H1 (cell line): ENCODE data around the gene DCAF6. TPM values are rescaled to one million over a fixed set of nuclear protein-coding genes. Genes with fewer than 3 reads are reported as not detected.

Experiments used
- CTCF ChIA-PET: fragments of 300-600 bp; sonication (Branson Sonifier 250); formaldehyde crosslinking; loops from one replicate; lab custom pipeline; 2021; ENCODE audit not compliant: partially characterized antibody; lab: Charles Lee
- POLR2A ChIA-PET: fragments of 300-600 bp; sonication (Branson Sonifier 250); formaldehyde crosslinking; loops from one replicate; lab custom pipeline; 2021; ENCODE audit warnings: inconsistent platforms; ENCODE audit not compliant: partially characterized antibody; lab: Charles Lee
- DNase-seq, 2 experiments: peaks; one replicate each; pipeline versions ENCODE4 v3.0.0 to v3.0.0-alpha.2; 2010 to 2022; ENCODE audit warnings: low spot score in 2 of 2, low read depth in 1 of 2, mixed read lengths in 1 of 2
- FAIRE-seq: peaks from 2 replicates; lab custom pipeline; 2011; peaks lifted over from hg19 to GRCh38; lab: Jason Lieb, UNC
- H2AFZ ChIP-seq: 2 replicates; pipeline ENCODE4 v1.8.1; 2012; ENCODE audit warnings: low read length, inconsistent platforms
- H2AK5ac ChIP-seq: 2 replicates; pipeline ENCODE4 v1.6.1; 2013; ENCODE audit warnings: low read depth, low read length
- H2BK120ac ChIP-seq: replicated peaks from 2 replicates; pipeline ENCODE3; 2013; ENCODE audit warnings: low read depth, low read length, inconsistent platforms
- H2BK12ac ChIP-seq: 2 replicates; pipeline ENCODE4 v1.6.1; 2013; ENCODE audit warnings: low read depth, low read length
- H2BK15ac ChIP-seq: 2 replicates; pipeline ENCODE4 v1.6.1; 2013; ENCODE audit warnings: low read length
- H2BK20ac ChIP-seq: 2 replicates; pipeline ENCODE4 v1.6.1; 2013; ENCODE audit warnings: low read length
- H2BK5ac ChIP-seq: 2 replicates; pipeline ENCODE4 v1.6.1; 2013; ENCODE audit warnings: low read depth, low read length
- H3K14ac ChIP-seq: 2 replicates; pipeline ENCODE4 v1.6.1; 2013; ENCODE audit warnings: inconsistent platforms; ENCODE audit not compliant: insufficient read length
- H3K18ac ChIP-seq: 2 replicates; pipeline ENCODE4 v1.6.1; 2013; ENCODE audit warnings: low read length; ENCODE audit errors: extremely low read depth
- H3K23ac ChIP-seq: 2 replicates; pipeline ENCODE4 v1.6.1; 2013; ENCODE audit warnings: inconsistent platforms; ENCODE audit not compliant: insufficient read length
- H3K23me2 ChIP-seq: 2 replicates; pipeline ENCODE4 v1.6.1; 2013; ENCODE audit warnings: low read depth, low read length
- H3K27ac ChIP-seq: 2 replicates; pipeline ENCODE4 v1.6.1; 2011; ENCODE audit warnings: low read depth, low read length, inconsistent platforms
- H3K27me3 ChIP-seq, 4 experiments: replicated peaks in 1 of 4; 1 replicate in 1 of 4; 2 replicates in 3 of 4; pipeline versions ENCODE4 v1.6.1 to v1.8.1; 2011 to 2013; ENCODE audit warnings: low read length in 3 of 4, mild to moderate bottlenecking in 3 of 4, inconsistent platforms in 2 of 4, mixed read lengths in 2 of 4, moderate library complexity in 1 of 4; ENCODE audit not compliant: control insufficient read depth in 3 of 4, insufficient read depth in 3 of 4; ENCODE audit errors: extremely low read depth in 1 of 4
- H3K36me3 ChIP-seq, 4 experiments: 2 replicates each; pipeline versions ENCODE4 v1.6.1 to v1.8.1; 2011 to 2013; ENCODE audit warnings: mild to moderate bottlenecking in 4 of 4, low read length in 3 of 4, moderate library complexity in 2 of 4, control low read depth in 1 of 4, inconsistent platforms in 1 of 4; ENCODE audit not compliant: insufficient read depth in 4 of 4, control insufficient read depth in 2 of 4
- H3K4ac ChIP-seq: replicated peaks from 2 replicates; pipeline ENCODE3; 2013; ENCODE audit warnings: low read length, low read depth, mixed read lengths, inconsistent platforms; ENCODE audit not compliant: insufficient read length
- H3K4me1 ChIP-seq, 4 experiments: replicated peaks in 1 of 4; 1 replicate in 1 of 4; 2 replicates in 3 of 4; pipeline versions ENCODE4 v1.6.1 to v1.8.1; 2011 to 2013; ENCODE audit warnings: low read length in 3 of 4, inconsistent platforms in 2 of 4, mixed read lengths in 1 of 4; ENCODE audit not compliant: insufficient read depth in 4 of 4, control insufficient read depth in 3 of 4
- H3K4me2 ChIP-seq, 2 experiments: 2 replicates each; pipeline versions ENCODE4 v1.6.1 to v1.8.1; 2011 to 2013; ENCODE audit warnings: low read depth in 2 of 2, low read length in 2 of 2, control low read depth in 1 of 2, inconsistent platforms in 1 of 2, mild to moderate bottlenecking in 1 of 2; ENCODE audit not compliant: insufficient read depth in 1 of 2
- H3K4me3 ChIP-seq, 4 experiments: fragments of 200-600, 300-600 bp in 1 of 4; sonication (generic), shearing (Covaris generic), sonication (Bioruptor Twin) in 1 of 4; 2 replicates each; pipeline versions ENCODE4 v1.5.1 to v1.8.1; 2011 to 2016; ENCODE audit warnings: low read length in 4 of 4, low read depth in 3 of 4, control low read depth in 2 of 4, inconsistent platforms in 2 of 4, mild to moderate bottlenecking in 2 of 4, mixed read lengths in 1 of 4, moderate library complexity in 1 of 4; ENCODE audit not compliant: insufficient read depth in 2 of 4; ENCODE audit errors: extremely low read depth in 1 of 4
- H3K56ac ChIP-seq: replicated peaks from 2 replicates; pipeline ENCODE3; 2013; ENCODE audit warnings: low read depth, mild to moderate bottlenecking, mixed read lengths, low read length, inconsistent platforms; ENCODE audit not compliant: insufficient read length
- H3K79me1 ChIP-seq: 2 replicates; pipeline ENCODE4 v1.6.1; 2013; ENCODE audit warnings: low read depth, low read length, control low read depth
- H3K79me2 ChIP-seq, 2 experiments: 2 replicates each; pipeline versions ENCODE4 v1.6.1 to v1.8.1; 2012 to 2013; ENCODE audit warnings: low read length in 2 of 2, mild to moderate bottlenecking in 2 of 2, inconsistent platforms in 1 of 2; ENCODE audit not compliant: insufficient read depth in 2 of 2, control insufficient read depth in 1 of 2
- H3K9ac ChIP-seq, 4 experiments: replicated peaks in 1 of 4; 1 replicate in 1 of 4; 2 replicates in 3 of 4; pipeline versions ENCODE4 v1.6.1 to v1.8.1; 2011 to 2013; ENCODE audit warnings: low read depth in 3 of 4, low read length in 3 of 4, control low read depth in 2 of 4, mild to moderate bottlenecking in 2 of 4, moderate library complexity in 2 of 4, inconsistent platforms in 1 of 4; ENCODE audit errors: extremely low read depth in 1 of 4
- H3K9me3 ChIP-seq, 2 experiments: 2 replicates each; pipeline versions ENCODE4 v1.6.1 to v1.8.1; 2012 to 2013; ENCODE audit warnings: mild to moderate bottlenecking in 2 of 2, moderate library complexity in 2 of 2, control low read depth in 1 of 2, inconsistent platforms in 1 of 2, low read depth in 1 of 2, low read length in 1 of 2, mixed read lengths in 1 of 2; ENCODE audit not compliant: insufficient read depth in 2 of 2
- H4K20me1 ChIP-seq, 2 experiments: replicated peaks in 1 of 2; 2 replicates each; pipeline versions ENCODE3 to v1.8.1; 2011 to 2013; ENCODE audit warnings: inconsistent platforms in 2 of 2, low read length in 2 of 2, mild to moderate bottlenecking in 1 of 2; ENCODE audit not compliant: insufficient read depth in 2 of 2, control insufficient read depth in 1 of 2
- H4K5ac ChIP-seq: 2 replicates; pipeline ENCODE4 v1.6.1; 2013; ENCODE audit warnings: low read length, low read depth, mixed read lengths, inconsistent platforms; ENCODE audit not compliant: insufficient read length
- H4K8ac ChIP-seq: 2 replicates; pipeline ENCODE4 v1.8.0; 2013; ENCODE audit warnings: mild to moderate bottlenecking, moderate library complexity, low read length, inconsistent platforms; ENCODE audit not compliant: insufficient read depth; ENCODE audit errors: extremely low read depth
- H4K91ac ChIP-seq: replicated peaks from 2 replicates; pipeline ENCODE3; 2013; ENCODE audit warnings: low read length, mixed read lengths, inconsistent platforms; ENCODE audit not compliant: insufficient read length
- ATF2 ChIP-seq: IDR thresholded peaks from 2 replicates; pipeline ENCODE4 v1.6.1; 2012; ENCODE audit warnings: low read length, inconsistent platforms
- CBX8 ChIP-seq: fragments of 300-800, 300-1000 bp; sonication (generic); IDR thresholded peaks from 2 replicates; pipeline ENCODE4 v1.7.1; 2016; ENCODE audit warnings: low read depth, low read length, borderline replicate concordance
- CEBPB ChIP-seq: IDR thresholded peaks from 2 replicates; pipeline ENCODE4 v1.6.1; 2012; ENCODE audit warnings: low read depth, low read length
- CREB1 ChIP-seq: IDR thresholded peaks from 2 replicates; pipeline ENCODE4 v1.6.1; 2012; ENCODE audit warnings: inconsistent platforms
- SP1 ChIP-seq: IDR thresholded peaks from 2 replicates; pipeline ENCODE4 v1.6.1; 2011; ENCODE audit warnings: low read depth, low read length
- WGBS, 2 experiments: shearing (Covaris generic) in 1 of 2; methylation state at CpG; one replicate each; pipeline versions ENCODE4 v1.1.6 to v1.1.7; 2013 to 2015; ENCODE audit warnings: low lambda C conversion rate in 2 of 2, mixed read lengths in 2 of 2, inconsistent platforms in 1 of 2, low coverage in 1 of 2, missing lambda C conversion rate in 1 of 2; ENCODE audit not compliant: insufficient replicate concordance in 2 of 2, insufficient coverage in 1 of 2, insufficient read length in 1 of 2; ENCODE audit errors: extremely low coverage in 1 of 2, missing lambda C conversion rate in 1 of 2; 5-methylcytosine and 5-hydroxymethylcytosine counted together
- polyA plus RNA-seq, 7 experiments: library from polyadenylated mRNA; depleted of rRNA in 3 of 7; stranded (reverse) in 5 of 7; unstranded in 2 of 7; fragments of >200 nt in 5 of 7; fragments of 200-250 nt in 2 of 7; gene quantifications; 1 replicate in 5 of 7; 2 replicates in 1 of 7; 4 replicates in 1 of 7; pipeline versions ENCODE4 v1.2.1 to v1.2.3, GENCODE V29; 2011 to 2013; ENCODE audit warnings: missing spikeins in 2 of 7, mixed read lengths in 2 of 7
- total RNA-seq: library from RNA; stranded (reverse); fragmentation: NEBNext Ultra II Directional; extraction: Animal tissue kit (Norgen Biotek cat#: 25700); gene quantifications from 2 replicates; pipeline ENCODE4 v1.2.1, GENCODE V29; 2021

DCAF6 gene
- total and polyA plus RNA-seq, 2 of the 8 experiments (the other 6 are each of a cell fraction or from before 2014, with no cell fraction given) = 12.3 to 17.4 TPM

- TF ChIP-seq CBX8 (no peak), CEBPB (no peak), SP1 (no peak), ATF2 (no peak), CREB1 (no peak)
- Histone ChIP-seq H4K91ac (no peak overlapping the region), H3K56ac (no peak overlapping the region), H3K4ac (no peak overlapping the region), H4K8ac (no peak overlapping the region), H2AK5ac (no peak overlapping the region), H2BK5ac (no peak overlapping the region), H4K20me1 (no peaks in the 10 kb centered on the region), H3K9me3 (no peaks in the 10 kb centered on the region), H4K5ac (no peak overlapping the region), H3K4me3 (no peak overlapping the region), H3K14ac (no peak overlapping the region), H2AFZ (no peak overlapping the region), H3K79me2 (no peaks in the 10 kb centered on the region), H3K18ac (no peak overlapping the region), H2BK12ac (no peak overlapping the region), H2BK120ac (no peak overlapping the region), H3K36me3 (peaks cover 0 to 2% (median 0%) of the 10 kb centered on the region in 4 experiments; a peak in 1 of 8 replicates), H3K4me1 (no peaks in the 10 kb centered on the region), H2BK20ac (no peak overlapping the region), H3K23me2 (no peaks in the 10 kb centered on the region), H3K27ac (no peak overlapping the region), H3K27me3 (no peaks in the 10 kb centered on the region), H2BK15ac (no peak overlapping the region), H3K79me1 (no peaks in the 10 kb centered on the region), H3K9ac (no peak overlapping the region), H3K4me2 (no peak overlapping the region), H3K23ac (no peak overlapping the region)
- WGBS, 2 experiments = 86% methylated on average over 3 of the region's 3 CpGs; no CpG with 5 or more reads in 1 of the 2 experiments
- CTCF ChIA-PET = interaction anchor here (1.3 to 2.8 kb wide), 2 partner anchors 28 to 83 kb away, joined by 3 to 14 read pairs; no protein-coding TSS in a partner anchor
- POLR2A ChIA-PET = interaction anchor here (1.2 kb wide), 2 partner anchors 10 to 118 kb away, joined by 3 to 4 read pairs; partner anchors contain the start of genes DCAF6 and MPC2
- FAIRE-seq (no peak), DNase-seq (no peak)
Measured at GRCh38 chr1:168054117-168054516, 117.6 kb downstream of the DCAF6 start.
